Measurements from ENCODE around the gene TRRAP.
"Not testable (repeated sequence)": the region's sequence is repeated elsewhere in the genome, so short reads cannot be mapped to it uniquely, and the experiment has no call there.

The TRRAP gene

GRCh38 chr7:99040104-99040958 is 162.0 kb downstream of the TRRAP start:
- TF ChIP-seq CTCF (IDR thresholded peaks at IDR 0.05; ENCODE audit: borderline replicate concordance, insufficient read depth, low read depth, low read length): peak; percentile 68
- H3K4me3 ChIP-seq (ENCODE audit: low read depth, low read length): no peak overlapping the region

GRCh38 chr7:99041526-99041925 is 163.2 kb downstream of the TRRAP start:
- TF ChIP-seq CTCF (IDR thresholded peaks at IDR 0.05; ENCODE audit: borderline replicate concordance, insufficient read depth, low read depth, low read length): no peak
- H3K4me3 ChIP-seq (ENCODE audit: low read depth, low read length): no peak overlapping the region

GRCh38 chr7:99042957-99043356 is 164.6 kb downstream of the TRRAP start:
- H3K4me3 ChIP-seq (ENCODE audit: low read depth, low read length): no peak overlapping the region
- no peak for TF ChIP-seq CTCF (IDR thresholded peaks at IDR 0.05; ENCODE audit: borderline replicate concordance, insufficient read depth, low read depth, low read length)

GRCh38 chr7:99044858-99045257 is 166.5 kb downstream of the TRRAP start:
- H3K4me3 ChIP-seq (ENCODE audit: low read depth, low read length): not testable (repeated sequence)

GRCh38 chr7:99046262-99046661 is 167.9 kb downstream of the TRRAP start:
- not testable (repeated sequence) for H3K4me3 ChIP-seq (ENCODE audit: low read depth, low read length)

GRCh38 chr7:99046722-99047121 is 168.4 kb downstream of the TRRAP start:
- H3K4me3 ChIP-seq (ENCODE audit: low read depth, low read length): no peak overlapping the region
- TF ChIP-seq CTCF (IDR thresholded peaks at IDR 0.05; ENCODE audit: borderline replicate concordance, insufficient read depth, low read depth, low read length): no peak

GRCh38 chr7:99047526-99048077 is 169.3 kb downstream of the TRRAP start:
- TF ChIP-seq CTCF (IDR thresholded peaks at IDR 0.05; ENCODE audit: borderline replicate concordance, insufficient read depth, low read depth, low read length): no peak
- no peak overlapping the region for H3K4me3 ChIP-seq (ENCODE audit: low read depth, low read length)

GRCh38 chr7:99050971-99051370 is 172.6 kb downstream of the TRRAP start:
- no peak for TF ChIP-seq CTCF (IDR thresholded peaks at IDR 0.05; ENCODE audit: borderline replicate concordance, insufficient read depth, low read depth, low read length)
- H3K4me3 ChIP-seq (ENCODE audit: low read depth, low read length): no peak overlapping the region

Data from GM12875 (cell line).